ENCODE measurements around the gene PDE9A. TPM values are rescaled to one million over a fixed set of nuclear protein-coding genes. Genes with fewer than 3 reads are reported as not detected.

The PDE9A gene
- total and polyA plus RNA-seq, 2 of the 4 experiments (the other 2 are of a cell fraction): 0.89 to 0.90 TPM

GRCh38 chr21:42748620-42749176, 95.3 kb downstream of the PDE9A start:
- Histone ChIP-seq H2BK120ac (ENCODE audit: low read depth, low read length) (no peak overlapping the region), H3K27ac (ENCODE audit: insufficient read depth, low read length) (no peak overlapping the region), H3K36me3 (ENCODE audit: control insufficient read depth, insufficient read depth, low read length) (no peaks in the 10 kb centered on the region), H3K4me1 (ENCODE audit: control insufficient read depth, insufficient read depth, low read length) (no peaks in the 10 kb centered on the region), H2BK15ac (ENCODE audit: low read depth, low read length) (no peak overlapping the region), H4K5ac (ENCODE audit: low read depth, low read length) (no peak overlapping the region), H3K18ac (ENCODE audit: low read depth, low read length) (no peak overlapping the region), H3K9me3 (ENCODE audit: control insufficient read depth, insufficient read depth, low read length) (no peaks in the 10 kb centered on the region), H3K23ac (ENCODE audit: low read depth, low read length) (no peak overlapping the region), H2BK20ac (ENCODE audit: low read depth, low read length) (no peak overlapping the region), H2AK5ac (ENCODE audit: low read depth, low read length) (no peak overlapping the region), H3K4ac (ENCODE audit: low read depth, low read length) (no peak overlapping the region), H4K91ac (ENCODE audit: insufficient read depth, low read depth, low read length) (no peak overlapping the region), H3K56ac (ENCODE audit: extremely low read depth, insufficient read depth, low read length) (no peak overlapping the region), H3K9ac (ENCODE audit: low read depth, low read length) (no peak overlapping the region), H3K9me1 (ENCODE audit: insufficient read depth, low read length) (no peaks in the 10 kb centered on the region), H4K8ac (ENCODE audit: low read depth in 2 of 2, low read length in 2 of 2) (no peak overlapping the region), H3K4me3 (ENCODE audit: insufficient read depth, low read depth, low read length) (no peak overlapping the region), H3K14ac (replicated peaks; ENCODE audit: low read depth, low read length) (no peak overlapping the region), H2AFZ (replicated peaks; ENCODE audit: low read length, poor library complexity) (no peak overlapping the region), H2BK5ac (ENCODE audit: low read depth, low read length, poor library complexity, severe bottlenecking) (no peak overlapping the region), H3K27me3 (ENCODE audit: control insufficient read depth, insufficient read depth, low read length) (peaks cover 2% of the 10 kb centered on the region; the same call in 1 of the 2 replicates), H3K79me1 (ENCODE audit: low read depth in 1 of 2, low read length in 2 of 2) (no peaks in the 10 kb centered on the region), H3K4me2 (ENCODE audit: low read depth, low read length) (no peak overlapping the region), H2AK9ac (replicated peaks; ENCODE audit: low read depth, low read length, poor library complexity) (no peak overlapping the region), H4K20me1 (ENCODE audit: insufficient read depth, low read length) (no peaks in the 10 kb centered on the region)
- no TSS peak for BruUV-seq (replicated peaks)
- intact Hi-C loops (cut with micrococcal nuclease) (no loop called here), in situ Hi-C loops (cut with MboI; ENCODE audit: low sequenced_read_pairs) (no loop called here), dilution Hi-C loops (cut with HindIII; ENCODE audit: low sequenced_read_pairs, unreplicated experiment) (no loop called here)
- DNase-seq (no peak), ATAC-seq (ENCODE audit: low read depth) (no peak)
- ChIA-PET POLR2A (ENCODE audit: unreplicated experiment) (no interaction called here), CTCF (no interaction called here)
- WGBS, 2 experiments (ENCODE audit: extremely low coverage in 2 of 2, insufficient read length in 1 of 2): 74% methylated on average over 5 of the region's 13 CpGs; no CpG with 5 or more reads in 1 of the 2 experiments
- TF ChIP-seq, protein P1, sequence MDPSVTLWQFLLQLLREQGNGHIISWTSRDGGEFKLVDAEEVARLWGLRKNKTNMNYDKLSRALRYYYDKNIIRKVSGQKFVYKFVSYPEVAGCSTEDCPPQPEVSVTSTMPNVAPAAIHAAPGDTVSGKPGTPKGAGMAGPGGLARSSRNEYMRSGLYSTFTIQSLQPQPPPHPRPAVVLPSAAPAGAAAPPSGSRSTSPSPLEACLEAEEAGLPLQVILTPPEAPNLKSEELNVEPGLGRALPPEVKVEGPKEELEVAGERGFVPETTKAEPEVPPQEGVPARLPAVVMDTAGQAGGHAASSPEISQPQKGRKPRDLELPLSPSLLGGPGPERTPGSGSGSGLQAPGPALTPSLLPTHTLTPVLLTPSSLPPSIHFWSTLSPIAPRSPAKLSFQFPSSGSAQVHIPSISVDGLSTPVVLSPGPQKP (IDR thresholded peaks at IDR 0.05; ENCODE audit: borderline replicate concordance, low read depth, low read length): no peak
- TF ChIP-seq MAFK (IDR thresholded peaks at IDR 0.05; ENCODE audit: low read depth, low read length) (no peak), MXI1 (IDR thresholded peaks at IDR 0.05; ENCODE audit: borderline replicate concordance, low read depth, low read length) (no peak), MAZ (IDR thresholded peaks at IDR 0.05; ENCODE audit: borderline replicate concordance, low read depth, low read length) (no peak), FOS (IDR thresholded peaks at IDR 0.05; ENCODE audit: low read depth, low read length) (no peak), USF2 (IDR thresholded peaks at IDR 0.05; ENCODE audit: low read depth, low read length) (no peak), CTCF (conservative IDR thresholded peaks at IDR 0.05; ENCODE audit: low read depth, low read length) (no peak), SMC3 (IDR thresholded peaks at IDR 0.05; ENCODE audit: low read depth, low read length) (no peak), POLR2A (IDR thresholded peaks at IDR 0.05; ENCODE audit: low read depth, low read length) (no peak)
